Progenitor cell of endocrine pancreas (in vitro differentiated cells): Measurements from ENCODE around the gene LRP4. TPM values are rescaled to one million over a fixed set of nuclear protein-coding genes. Genes with fewer than 3 reads are reported as not detected.

Source experiments
- DNase-seq: peaks from one replicate; pipeline ENCODE4 v3.0.0; 2021; ENCODE audit warnings: low spot score; ENCODE audit not compliant: unreplicated experiment
- H3K27ac Mint-ChIP-seq: 2 replicates; pipeline ENCODE4 v1.8.0; 2021; ENCODE audit warnings: mild to moderate bottlenecking, moderate library complexity, mixed read lengths
- H3K27me3 Mint-ChIP-seq: 2 replicates; pipeline ENCODE4 v1.8.0; 2021; ENCODE audit warnings: mixed read lengths
- H3K36me3 Mint-ChIP-seq: 2 replicates; pipeline ENCODE4 v1.8.0; 2022; ENCODE audit warnings: mixed read lengths; ENCODE audit not compliant: insufficient read depth
- H3K4me1 Mint-ChIP-seq: 2 replicates; pipeline ENCODE4 v1.8.0; 2021; ENCODE audit warnings: low read depth, mixed read lengths
- H3K4me3 Mint-ChIP-seq: 2 replicates; pipeline ENCODE4 v1.8.0; 2021; ENCODE audit warnings: low read depth, mild to moderate bottlenecking, moderate library complexity, mixed read lengths
- H3K9me3 Mint-ChIP-seq: 2 replicates; pipeline ENCODE4 v1.8.0; 2021; ENCODE audit warnings: low read depth, mixed read lengths
- total RNA-seq: library from RNA; stranded (reverse); gene quantifications from 2 replicates; pipeline ENCODE4 v1.2.1, GENCODE V29; 2021
- TF ChIP-seq, protein P1 (sequence below): fragments of 200-600 bp; sonication (generic); IDR thresholded peaks from one replicate; pipeline ENCODE4 v1.5.0; 2021; ENCODE audit warnings: antibody characterized with exemption, mild to moderate bottlenecking; ENCODE audit not compliant: unreplicated experiment

Gene LRP4
- total RNA-seq, 1 donor from 2014 or later, result 8.7 TPM

DNA sequence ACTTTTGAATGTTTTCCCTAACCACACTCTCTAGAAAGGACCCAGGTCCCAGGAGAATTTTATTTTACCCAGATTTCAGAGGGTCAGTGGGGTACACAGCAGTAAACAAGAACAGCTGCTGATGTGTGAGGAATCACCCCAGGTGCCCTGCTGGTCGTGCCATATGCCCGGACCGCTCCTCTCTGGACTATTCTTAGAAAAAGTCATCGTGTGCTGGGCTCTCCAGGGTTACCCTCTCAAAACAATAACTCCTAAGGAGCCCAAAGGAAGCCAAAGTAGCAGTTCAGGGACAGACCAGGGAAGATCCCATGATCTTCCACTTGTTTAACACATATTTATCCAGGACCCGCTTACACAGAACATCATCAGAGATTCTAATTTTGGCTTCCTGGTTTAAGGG, 29.7 kb downstream of the LRP4 start:
- no peaks in the 10 kb centered on the region for H3K4me1 Mint-ChIP-seq
- TF ChIP-seq, protein P1, sequence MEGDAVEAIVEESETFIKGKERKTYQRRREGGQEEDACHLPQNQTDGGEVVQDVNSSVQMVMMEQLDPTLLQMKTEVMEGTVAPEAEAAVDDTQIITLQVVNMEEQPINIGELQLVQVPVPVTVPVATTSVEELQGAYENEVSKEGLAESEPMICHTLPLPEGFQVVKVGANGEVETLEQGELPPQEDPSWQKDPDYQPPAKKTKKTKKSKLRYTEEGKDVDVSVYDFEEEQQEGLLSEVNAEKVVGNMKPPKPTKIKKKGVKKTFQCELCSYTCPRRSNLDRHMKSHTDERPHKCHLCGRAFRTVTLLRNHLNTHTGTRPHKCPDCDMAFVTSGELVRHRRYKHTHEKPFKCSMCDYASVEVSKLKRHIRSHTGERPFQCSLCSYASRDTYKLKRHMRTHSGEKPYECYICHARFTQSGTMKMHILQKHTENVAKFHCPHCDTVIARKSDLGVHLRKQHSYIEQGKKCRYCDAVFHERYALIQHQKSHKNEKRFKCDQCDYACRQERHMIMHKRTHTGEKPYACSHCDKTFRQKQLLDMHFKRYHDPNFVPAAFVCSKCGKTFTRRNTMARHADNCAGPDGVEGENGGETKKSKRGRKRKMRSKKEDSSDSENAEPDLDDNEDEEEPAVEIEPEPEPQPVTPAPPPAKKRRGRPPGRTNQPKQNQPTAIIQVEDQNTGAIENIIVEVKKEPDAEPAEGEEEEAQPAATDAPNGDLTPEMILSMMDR, result no peak
- H3K27ac Mint-ChIP-seq, result no peak overlapping the region
- H3K9me3 Mint-ChIP-seq, result no peaks in the 10 kb centered on the region
- DNase-seq, result no peak
- peaks cover 4% of the 10 kb centered on the region for H3K36me3 Mint-ChIP-seq
- no peaks in the 10 kb centered on the region for H3K27me3 Mint-ChIP-seq
- H3K4me3 Mint-ChIP-seq, result no peak overlapping the region

DNA sequence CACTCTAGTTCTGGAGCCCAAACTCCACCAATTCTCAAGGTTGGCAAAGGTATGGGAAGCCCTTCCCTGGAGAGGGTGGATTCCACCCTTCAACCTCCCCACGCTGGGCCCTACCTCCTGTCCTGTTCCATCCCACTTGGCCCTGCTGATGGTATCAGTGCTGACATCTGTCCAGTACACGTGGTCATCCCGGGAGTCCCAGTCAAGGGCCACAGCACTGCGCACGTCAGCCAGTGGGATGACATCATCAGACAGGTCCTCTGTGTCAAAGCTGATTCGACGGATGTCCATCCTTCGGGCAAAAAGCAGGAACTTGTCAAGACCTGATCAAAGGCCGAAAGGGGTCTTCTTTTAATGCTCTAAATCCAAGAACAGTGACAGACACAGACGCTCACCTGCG, 32.1 kb downstream of the LRP4 start:
- peaks cover 6% of the 10 kb centered on the region for H3K36me3 Mint-ChIP-seq

DNA sequence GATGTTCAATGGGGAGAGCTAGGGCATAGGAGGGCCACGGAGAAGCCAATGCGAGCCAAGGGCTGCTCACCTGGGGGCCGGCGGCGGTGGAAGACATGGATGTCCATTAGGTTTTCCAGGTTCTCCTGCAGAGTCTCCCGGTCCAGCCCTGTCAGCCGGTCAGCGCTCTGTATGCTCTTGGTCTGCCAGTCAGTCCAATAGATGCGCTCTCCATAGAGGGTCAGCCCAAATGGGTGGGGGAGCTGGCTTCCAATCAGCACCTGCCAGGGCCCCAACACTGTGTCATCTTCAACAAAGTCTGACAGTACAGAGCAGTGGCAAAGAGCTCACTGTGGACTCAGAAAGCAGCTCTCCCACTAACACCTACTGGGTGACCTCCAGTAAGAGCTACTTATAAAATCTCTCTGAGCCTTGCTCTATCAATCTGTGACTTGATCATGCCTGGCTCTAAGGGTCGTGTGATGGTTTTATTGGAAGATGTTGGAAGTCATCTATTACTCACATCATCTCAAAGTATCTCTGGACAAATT, 39.2 kb downstream of the LRP4 start:
- H3K36me3 Mint-ChIP-seq, result peaks cover 11% of the 10 kb centered on the region

More for the DNA sequence above, 32.1 kb downstream of the LRP4 start:
- H3K27ac Mint-ChIP-seq, result no peak overlapping the region
- H3K4me3 Mint-ChIP-seq, result no peak overlapping the region
- TF ChIP-seq, protein P1, result no peak
- no peaks in the 10 kb centered on the region for H3K27me3 Mint-ChIP-seq
- H3K9me3 Mint-ChIP-seq, result no peaks in the 10 kb centered on the region
- DNase-seq, result no peak
- H3K4me1 Mint-ChIP-seq, result no peaks in the 10 kb centered on the region

DNA sequence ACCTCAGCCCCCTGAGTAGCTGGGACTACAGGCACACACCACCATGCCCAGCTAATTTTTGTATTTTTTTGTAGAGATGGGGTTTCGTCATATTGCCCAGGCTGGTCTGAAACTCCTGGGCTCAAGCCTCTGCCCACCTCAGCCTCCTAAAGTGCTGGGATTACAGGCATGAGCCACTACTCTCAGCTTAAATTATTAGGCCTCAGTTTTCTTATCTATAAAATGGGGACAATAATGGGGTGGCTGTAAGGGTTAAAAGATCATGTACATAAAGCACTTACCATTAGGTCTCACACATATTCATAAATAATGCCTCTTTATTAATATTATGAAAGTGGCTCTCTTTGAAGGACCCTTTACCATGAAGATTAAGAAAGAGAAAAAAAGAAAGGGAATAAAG, 40.8 kb downstream of the LRP4 start:
- Mint-ChIP-seq H3K27me3 (no peaks in the 10 kb centered on the region), H3K36me3 (peaks cover 5% of the 10 kb centered on the region), H3K4me1 (no peaks in the 10 kb centered on the region), H3K9me3 (no peaks in the 10 kb centered on the region), H3K27ac (no peak overlapping the region), H3K4me3 (no peak overlapping the region)
- TF ChIP-seq, protein P1, result no peak
- no peak for DNase-seq

More for the DNA sequence above, 39.2 kb downstream of the LRP4 start:
- DNase-seq, result no peak
- no peaks in the 10 kb centered on the region for H3K9me3 Mint-ChIP-seq
- TF ChIP-seq, protein P1, result no peak
- no peak overlapping the region for H3K4me3 Mint-ChIP-seq
- no peak overlapping the region for H3K27ac Mint-ChIP-seq
- H3K4me1 Mint-ChIP-seq, result no peaks in the 10 kb centered on the region
- no peaks in the 10 kb centered on the region for H3K27me3 Mint-ChIP-seq

DNA sequence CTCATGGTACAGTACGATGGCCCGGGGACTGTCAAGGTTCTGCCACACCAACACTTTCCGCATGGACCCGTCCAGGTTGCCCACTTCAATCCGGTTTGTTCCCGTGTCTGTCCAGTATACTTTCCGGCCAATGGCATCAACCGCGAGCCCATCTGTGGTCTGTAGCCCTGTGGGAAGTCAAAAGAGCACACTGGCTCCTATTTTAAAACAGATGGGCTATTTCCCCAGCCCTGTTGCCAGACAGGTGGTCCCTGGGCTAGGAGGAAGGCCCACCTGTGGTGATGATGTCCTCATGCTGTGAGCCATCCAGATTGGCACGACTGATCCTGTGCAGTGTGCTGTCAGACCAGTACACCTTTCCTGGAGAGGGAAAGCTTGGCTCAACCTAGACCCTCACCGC, 41.9 kb downstream of the LRP4 start:
- Mint-ChIP-seq H3K27me3 (no peaks in the 10 kb centered on the region), H3K9me3 (no peaks in the 10 kb centered on the region), H3K27ac (no peak overlapping the region), H3K4me3 (no peak overlapping the region), H3K36me3 (peaks cover 5% of the 10 kb centered on the region), H3K4me1 (no peaks in the 10 kb centered on the region)
- TF ChIP-seq, protein P1, result no peak
- DNase-seq, result no peak
